HepG2 (cell line): ENCODE data around the gene SQSTM1. TPM values are rescaled to one million over a fixed set of nuclear protein-coding genes. Genes with fewer than 3 reads are reported as not detected.

ENCODE experiments used
- ATAC-seq: fragments of 200-7000 bp; cut with Tn5 transposase; 3 replicates; pipeline ENCODE4 v1.9.1; 2020; ENCODE audit warnings: mild to moderate bottlenecking, moderate library complexity
- BruUV-seq: library from RNA; stranded (reverse); fragments of 400-500 nt; replicated peaks from 2 replicates; lab custom pipeline; 2021; lab: Mats Ljungman, UMichigan
- CTCF ChIA-PET: fragments of 300-600 bp; formaldehyde crosslinking; extraction: SDS; loops from one replicate; lab custom pipeline; 2021; ENCODE audit warnings: low total read pairs, inconsistent platforms, low intra/inter-chr PET ratio; lab: Yijun Ruan, JAX
- POLR2A ChIA-PET: fragments of 350-600 bp; sonication (Branson Sonifier 250); formaldehyde crosslinking; loops from one replicate; lab custom pipeline; 2020; ENCODE audit warnings: antibody characterized with exemption, inconsistent platforms; lab: Yijun Ruan, JAX
- DNase-seq: peaks from one replicate; pipeline ENCODE4 v3.0.0-alpha.2; 2015; ENCODE audit warnings: low spot score
- FAIRE-seq: peaks from 3 replicates; lab custom pipeline; 2011; peaks lifted over from hg19 to GRCh38; lab: Jason Lieb, UNC
- H2AFZ ChIP-seq: one replicate; pipeline ENCODE4 v1.6.1; 2011; ENCODE audit warnings: low read length, inconsistent platforms
- H3K27ac ChIP-seq: fragments of 300-600 bp; 3 replicates; pipeline ENCODE4 v1.8.0; 2011; ENCODE audit warnings: mixed run types, mild to moderate bottlenecking, mixed read lengths, low read length, inconsistent platforms; ENCODE audit not compliant: insufficient read depth; ENCODE audit errors: extremely low read length
- H3K27me3 ChIP-seq, 2 experiments: fragments of 200-600 bp in 1 of 2; 2 replicates in 1 of 2; 3 replicates in 1 of 2; pipeline versions ENCODE4 v1.6.0 to v1.8.0; 2011; ENCODE audit warnings: low read length in 2 of 2, mild to moderate bottlenecking in 2 of 2, moderate library complexity in 2 of 2, inconsistent platforms in 1 of 2; ENCODE audit not compliant: insufficient read depth in 2 of 2, control insufficient read depth in 1 of 2
- H3K36me3 ChIP-seq, 2 experiments: fragments of 200-600 bp in 1 of 2; replicated peaks in 1 of 2; 2 replicates in 1 of 2; 3 replicates in 1 of 2; pipeline versions ENCODE4 v1.5.1 to v1.8.0; 2011; ENCODE audit warnings: low read length in 2 of 2, inconsistent platforms in 1 of 2; ENCODE audit not compliant: insufficient read depth in 2 of 2, control insufficient read depth in 1 of 2
- H3K4me1 ChIP-seq: 2 replicates; pipeline ENCODE4 v1.5.1; 2012; ENCODE audit warnings: low read length, inconsistent platforms; ENCODE audit not compliant: insufficient read depth
- H3K4me2 ChIP-seq: 2 replicates; pipeline ENCODE4 v1.6.0; 2011; ENCODE audit warnings: low read depth, low read length, inconsistent platforms
- H3K4me3 ChIP-seq, 3 experiments: fragments of 200-600 bp in 1 of 3; sonication (generic), shearing (Covaris generic) in 1 of 3; replicated peaks in 1 of 3; 2 replicates each; pipeline ENCODE4 v1.5.1; 2011 to 2016; ENCODE audit warnings: low read length in 3 of 3, inconsistent platforms in 2 of 3, low read depth in 2 of 3, mild to moderate bottlenecking in 2 of 3, control low read depth in 1 of 3, mixed read lengths in 1 of 3; ENCODE audit not compliant: insufficient read depth in 1 of 3
- H3K79me2 ChIP-seq: one replicate; pipeline ENCODE4 v1.6.1; 2011; ENCODE audit warnings: low read length, inconsistent platforms; ENCODE audit not compliant: insufficient read depth
- H3K9ac ChIP-seq: 2 replicates; pipeline ENCODE4 v1.6.0; 2011; ENCODE audit warnings: mild to moderate bottlenecking, low read depth, low read length, inconsistent platforms; ENCODE audit not compliant: insufficient read depth
- H3K9me3 ChIP-seq: 2 replicates; pipeline ENCODE4 v1.5.1; 2012; ENCODE audit warnings: mild to moderate bottlenecking, low read length
- H4K20me1 ChIP-seq: 2 replicates; pipeline ENCODE4 v1.6.0; 2011; ENCODE audit warnings: inconsistent platforms, mild to moderate bottlenecking, low read length, moderate library complexity; ENCODE audit not compliant: insufficient read depth
- ASH2L ChIP-seq: fragments of 300-600, 200-600 bp; sonication (generic); IDR thresholded peaks from 2 replicates; pipeline ENCODE4 v1.7.0; 2017; ENCODE audit warnings: low read depth, mild to moderate bottlenecking, moderate library complexity, mixed read lengths, low read length; ENCODE audit not compliant: insufficient read length
- CAMTA2 ChIP-seq: sonication (generic); formaldehyde crosslinking; IDR thresholded peaks from 2 replicates; pipeline ENCODE4 v1.4.0; 2020; ENCODE audit warnings: mild to moderate bottlenecking, missing genetic modification reagents, borderline replicate concordance
- STAT5B ChIP-seq: sonication (generic); formaldehyde crosslinking; IDR thresholded peaks from 2 replicates; pipeline ENCODE4 v1.4.0; 2020; ENCODE audit warnings: missing genetic modification reagents
- ZC3H13 ChIP-seq: sonication (generic); formaldehyde crosslinking; IDR thresholded peaks from 2 replicates; pipeline ENCODE4 v1.8.1; 2023; ENCODE audit warnings: mild to moderate bottlenecking, missing genetic modification reagents, moderate library complexity
- ZMYM2 ChIP-seq: sonication (generic); formaldehyde crosslinking; IDR thresholded peaks from 2 replicates; pipeline ENCODE4 v1.8.0; 2022; ENCODE audit warnings: mild to moderate bottlenecking, missing genetic modification reagents
- ZMYM3 ChIP-seq: sonication (generic); formaldehyde crosslinking; IDR thresholded peaks from 2 replicates; pipeline ENCODE4 v1.5.1; 2020; ENCODE audit warnings: mild to moderate bottlenecking, missing genetic modification reagents
- ZNF230 ChIP-seq: sonication (generic); formaldehyde crosslinking; IDR thresholded peaks from 2 replicates; pipeline ENCODE4 v1.4.0; 2020; ENCODE audit warnings: mild to moderate bottlenecking, missing genetic modification reagents
- ZNF350 ChIP-seq: sonication (generic); formaldehyde crosslinking; IDR thresholded peaks from 2 replicates; pipeline ENCODE4 v1.4.0; 2020; ENCODE audit warnings: mild to moderate bottlenecking, low read depth, missing genetic modification reagents, borderline replicate concordance
- ZNF572 ChIP-seq: sonication (generic); formaldehyde crosslinking; IDR thresholded peaks from 2 replicates; pipeline ENCODE4 v1.5.1; 2020; ENCODE audit warnings: mild to moderate bottlenecking, missing genetic modification reagents
- ZNF781 ChIP-seq: sonication (generic); formaldehyde crosslinking; IDR thresholded peaks from 2 replicates; pipeline ENCODE4 v1.5.1; 2020; ENCODE audit warnings: borderline replicate concordance, mild to moderate bottlenecking, missing genetic modification reagents; ENCODE audit errors: not compliant biosample characterization
- WGBS: methylation state at CpG from one replicate; pipeline ENCODE4 v1.1.6; 2017; ENCODE audit warnings: low lambda C conversion rate; 5-methylcytosine and 5-hydroxymethylcytosine counted together
- in situ Hi-C: cut with HindIII; loops from 2 replicates; pipeline ENCODE4 v1.10.0; 2017; ENCODE audit warnings: low pct_unique_long_range_greater_than_20kb; ENCODE audit not compliant: extremely low pct_ligation_motif_present
- intact Hi-C: fragments of 100-400 bp; cut with micrococcal nuclease; formaldehyde crosslinking; loops from one replicate; pipeline ENCODE4 v1.10.0; 2022; ENCODE audit not compliant: unreplicated experiment
- polyA plus RNA-seq, 8 experiments: library from polyadenylated mRNA; depleted of rRNA in 3 of 8; stranded (reverse) in 7 of 8; unstranded in 1 of 8; fragments of >200 nt; fragmentation: Illumina TruSeq in 4 of 8; extraction: Trizol in 4 of 8; gene quantifications; 2 replicates each; pipeline versions ENCODE4 v1.2.1 to v1.2.3, GENCODE V29; 2011 to 2016; ENCODE audit warnings: low read depth in 4 of 8, missing spikeins in 1 of 8, mixed read lengths in 1 of 8; ENCODE audit not compliant: insufficient read depth in 1 of 8
- total RNA-seq, 5 experiments: library from RNA; depleted of rRNA; stranded (reverse); fragments of >200 nt; fragmentation: Illumina TruSeq; extraction: Trizol; gene quantifications; 2 replicates each; pipeline ENCODE4 v1.2.3, GENCODE V29; 2016; ENCODE audit warnings: low read depth in 1 of 5

The SQSTM1 gene
- total and polyA plus RNA-seq, 2 of the 13 experiments (the other 11 are each of a cell fraction or from before 2014, with no cell fraction given) = 90.9 to 160 TPM

DNA sequence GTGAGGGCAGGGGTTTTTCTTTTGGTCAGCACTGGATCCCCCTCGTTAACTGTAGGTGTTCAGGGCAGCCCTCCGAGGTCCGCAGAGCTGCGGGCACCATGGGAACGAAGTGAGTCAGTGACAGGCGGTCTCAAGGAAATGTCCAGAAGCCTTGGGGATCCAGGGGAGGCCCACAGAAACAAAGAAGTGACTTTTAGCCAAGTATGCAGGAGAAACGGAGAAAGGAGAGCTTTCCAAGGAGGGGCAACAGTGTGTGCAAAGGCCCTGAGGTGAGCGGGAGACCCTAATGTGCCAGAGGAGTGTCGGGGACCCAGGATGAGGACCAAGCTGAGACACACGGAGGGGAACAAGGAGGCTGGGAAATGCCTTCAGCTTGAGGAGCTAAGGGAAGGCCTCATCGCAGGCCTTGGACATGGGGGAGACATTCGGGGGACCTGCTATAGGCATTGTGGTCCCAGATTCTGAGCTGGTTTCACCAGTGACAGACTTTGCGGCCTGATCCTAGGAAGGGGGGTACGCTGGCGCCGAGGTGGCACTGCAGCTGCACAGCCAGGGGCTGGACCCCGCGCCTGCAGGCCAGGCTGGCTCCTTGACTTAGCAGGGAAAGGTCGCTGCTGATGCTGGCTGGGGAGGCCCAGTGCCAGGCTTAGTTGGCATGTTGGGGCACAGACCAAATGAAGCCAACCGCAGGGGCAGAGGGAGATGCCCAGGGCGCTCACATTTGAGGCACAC lies 23.7 kb upstream of the SQSTM1 start:
- in situ Hi-C loops = no loop called here
- Histone ChIP-seq H3K9me3 (no peaks in the 10 kb centered on the region), H3K27ac (peak overlapping the region; percentile 77), H3K27me3 (no peaks in the 10 kb centered on the region), H3K9ac (peak overlapping the region; percentile 76), H3K36me3 (peaks cover 24 to 41% of the 10 kb centered on the region in 2 experiments; a peak in 4 of 5 replicates), H3K4me3 (peak overlapping the region; percentile 58 to 78 (median 76); a peak in 5 of 6 replicates), H4K20me1 (peaks cover 5% of the 10 kb centered on the region; the same call in 1 of the 2 replicates), H3K79me2 (no peaks in the 10 kb centered on the region), H3K4me1 (peaks cover 41% of the 10 kb centered on the region), H3K4me2 (peak overlapping the region; percentile 86), H2AFZ (no peak overlapping the region)
- FAIRE-seq (no peak), DNase-seq (no peak), ATAC-seq (no peak)
- POLR2A ChIA-PET = interaction anchor here (1.0 to 2.3 kb wide), 6 partner anchors 11 to 65 kb away, joined by 3 to 9 read pairs (median 5); partner anchors contain the start of gene SQSTM1
- WGBS = 91% methylated on average over 13 of the region's 21 CpGs
- CTCF ChIA-PET = interaction anchor here (1.3 to 2.5 kb wide), 2 partner anchors 11 to 34 kb away, joined by 5 to 11 read pairs; no protein-coding TSS in a partner anchor
- BruUV-seq = TSS peak; percentile 47
- intact Hi-C loops = loop anchor here (2.0 kb wide), 1 partner anchor 34 kb away; no protein-coding TSS in a partner anchor
- 0 out of 2 replicates have a peak, but pooled peaks have one; percentile 5 for TF ChIP-seq ZMYM2 (CRISPR knock-in tag)
- peak; percentile 59; the same call in 1 of the 2 replicates for TF ChIP-seq ZMYM3 (CRISPR knock-in tag)
- TF ChIP-seq ZC3H13 (CRISPR knock-in tag) = 0 out of 2 replicates have a peak, but pooled peaks have one; percentile 25
- TF ChIP-seq CAMTA2 = 0 out of 2 replicates have a peak, but pooled peaks have one; percentile 13
- TF ChIP-seq ASH2L = peak; percentile 2
- peak; percentile 18; the same call in 1 of the 2 replicates for TF ChIP-seq ZNF230 (CRISPR knock-in tag)
- TF ChIP-seq ZNF572 (CRISPR knock-in tag) = 0 out of 2 replicates have a peak, but pooled peaks have one; percentile 22
- no peak for TF ChIP-seq ZNF781 (CRISPR knock-in tag)
- TF ChIP-seq STAT5B (CRISPR knock-in tag) = no peak
- TF ChIP-seq ZNF350 (CRISPR knock-in tag) = 0 out of 2 replicates have a peak, but pooled peaks have one; percentile 9
